Neural crest cell (in vitro differentiated cells): Measurements from ENCODE around the gene NCR2. TPM values are rescaled to one million over a fixed set of nuclear protein-coding genes. Genes with fewer than 3 reads are reported as not detected.

ENCODE experiments used
- DNase-seq: peaks from one replicate; pipeline ENCODE4 v3.0.0; 2021; ENCODE audit warnings: low read depth, mixed read lengths, low spot score
- H3K27ac Mint-ChIP-seq: one replicate; pipeline ENCODE4 v1.8.0; 2021; ENCODE audit warnings: mild to moderate bottlenecking, mixed read lengths; ENCODE audit not compliant: unreplicated experiment
- H3K27me3 Mint-ChIP-seq: 2 replicates; pipeline ENCODE4 v1.8.0; 2021; ENCODE audit warnings: low read depth, mild to moderate bottlenecking, mixed read lengths
- H3K36me3 Mint-ChIP-seq: 2 replicates; pipeline ENCODE4 v1.8.0; 2021; ENCODE audit warnings: low read depth, mild to moderate bottlenecking, mixed read lengths
- H3K4me1 Mint-ChIP-seq: 2 replicates; pipeline ENCODE4 v1.8.0; 2021; ENCODE audit warnings: mixed read lengths
- H3K4me3 Mint-ChIP-seq: one replicate; pipeline ENCODE4 v1.8.0; 2021; ENCODE audit warnings: mild to moderate bottlenecking, mixed read lengths
- H3K9me3 Mint-ChIP-seq: 2 replicates; pipeline ENCODE4 v1.8.0; 2021; ENCODE audit warnings: mixed read lengths
- total RNA-seq: library from RNA; stranded (reverse); gene quantifications from 2 replicates; pipeline ENCODE4 v1.2.1, GENCODE V29; 2021
- TF ChIP-seq, protein P1 (sequence below): fragments of 200-600 bp; sonication (generic); conservative IDR thresholded peaks from 2 replicates; pipeline ENCODE4 v1.5.0; 2021; ENCODE audit warnings: antibody characterized with exemption, mild to moderate bottlenecking

NCR2 gene
- total RNA-seq, 1 donor from 2014 or later = not detected

DNA sequence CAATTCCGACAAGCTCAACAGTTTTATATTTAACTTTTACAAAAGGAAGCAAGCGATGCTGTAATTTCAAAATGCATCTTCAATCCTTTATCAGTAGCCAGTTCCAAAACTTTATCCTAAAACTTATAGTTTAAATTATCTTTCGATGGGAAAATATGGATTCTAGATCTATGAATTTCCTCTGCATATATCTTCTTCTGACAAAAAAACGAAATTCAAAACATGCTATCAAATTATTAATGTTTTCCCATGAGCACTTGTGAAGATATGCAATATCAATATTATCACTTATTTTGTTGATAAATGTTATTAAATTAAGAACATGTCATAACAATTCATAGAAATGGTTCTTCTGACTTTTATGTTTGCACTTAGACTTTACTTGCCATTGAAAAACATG is 2.3 kb downstream of the NCR2 start:
- H3K27ac Mint-ChIP-seq = no peak overlapping the region
- no peak overlapping the region for H3K4me3 Mint-ChIP-seq
- no peaks in the 10 kb centered on the region for H3K9me3 Mint-ChIP-seq
- no peaks in the 10 kb centered on the region for H3K4me1 Mint-ChIP-seq
- peaks cover 5% of the 10 kb centered on the region for H3K27me3 Mint-ChIP-seq
- no peaks in the 10 kb centered on the region for H3K36me3 Mint-ChIP-seq
- DNase-seq = no peak
- TF ChIP-seq, protein P1, sequence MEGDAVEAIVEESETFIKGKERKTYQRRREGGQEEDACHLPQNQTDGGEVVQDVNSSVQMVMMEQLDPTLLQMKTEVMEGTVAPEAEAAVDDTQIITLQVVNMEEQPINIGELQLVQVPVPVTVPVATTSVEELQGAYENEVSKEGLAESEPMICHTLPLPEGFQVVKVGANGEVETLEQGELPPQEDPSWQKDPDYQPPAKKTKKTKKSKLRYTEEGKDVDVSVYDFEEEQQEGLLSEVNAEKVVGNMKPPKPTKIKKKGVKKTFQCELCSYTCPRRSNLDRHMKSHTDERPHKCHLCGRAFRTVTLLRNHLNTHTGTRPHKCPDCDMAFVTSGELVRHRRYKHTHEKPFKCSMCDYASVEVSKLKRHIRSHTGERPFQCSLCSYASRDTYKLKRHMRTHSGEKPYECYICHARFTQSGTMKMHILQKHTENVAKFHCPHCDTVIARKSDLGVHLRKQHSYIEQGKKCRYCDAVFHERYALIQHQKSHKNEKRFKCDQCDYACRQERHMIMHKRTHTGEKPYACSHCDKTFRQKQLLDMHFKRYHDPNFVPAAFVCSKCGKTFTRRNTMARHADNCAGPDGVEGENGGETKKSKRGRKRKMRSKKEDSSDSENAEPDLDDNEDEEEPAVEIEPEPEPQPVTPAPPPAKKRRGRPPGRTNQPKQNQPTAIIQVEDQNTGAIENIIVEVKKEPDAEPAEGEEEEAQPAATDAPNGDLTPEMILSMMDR = no peak

DNA sequence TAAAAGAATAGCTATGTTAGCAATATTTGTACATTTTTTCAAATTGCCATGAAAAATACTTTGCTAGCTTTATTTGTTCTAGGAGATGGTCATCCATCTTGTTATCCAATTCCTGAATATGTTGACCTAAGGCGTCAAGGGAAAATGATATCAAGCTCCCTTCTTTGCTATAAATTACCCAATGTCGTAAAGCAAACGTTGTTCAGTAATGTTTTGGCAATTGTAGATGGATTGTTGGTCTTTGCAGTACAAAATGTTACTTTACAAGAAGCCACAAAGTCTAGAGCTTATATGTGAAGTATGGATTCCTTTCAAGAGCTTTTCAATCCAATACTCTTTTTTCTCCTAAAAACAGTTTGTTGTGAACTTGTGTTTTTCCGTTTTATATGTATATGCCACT is 3.3 kb downstream of the NCR2 start:
- Mint-ChIP-seq H3K27ac (no peak overlapping the region), H3K4me3 (no peak overlapping the region), H3K27me3 (peaks cover 5% of the 10 kb centered on the region), H3K36me3 (no peaks in the 10 kb centered on the region), H3K4me1 (no peaks in the 10 kb centered on the region), H3K9me3 (no peaks in the 10 kb centered on the region)
- TF ChIP-seq, protein P1 = no peak
- no peak for DNase-seq

DNA sequence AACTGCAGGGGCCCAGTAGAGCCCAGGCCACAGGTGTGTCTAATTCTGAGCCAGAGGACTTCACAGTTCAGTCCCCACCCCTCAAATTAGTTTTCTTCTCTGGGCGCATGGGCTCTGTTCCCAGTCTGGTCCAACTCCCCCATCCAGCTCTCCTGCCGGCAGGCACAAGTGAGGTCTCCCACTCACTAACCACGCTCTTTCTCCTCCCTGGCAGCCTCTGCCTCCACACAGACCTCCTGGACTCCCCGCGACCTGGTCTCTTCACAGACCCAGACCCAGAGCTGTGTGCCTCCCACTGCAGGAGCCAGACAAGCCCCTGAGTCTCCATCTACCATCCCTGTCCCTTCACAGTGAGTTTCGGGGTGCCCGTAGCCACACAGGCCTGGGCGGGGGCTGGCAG is 6.2 kb downstream of the NCR2 start:
- no peaks in the 10 kb centered on the region for H3K36me3 Mint-ChIP-seq
- peaks cover 25% of the 10 kb centered on the region for H3K27me3 Mint-ChIP-seq
- no peaks in the 10 kb centered on the region for H3K9me3 Mint-ChIP-seq
- TF ChIP-seq, protein P1 = no peak
- peaks cover 5% of the 10 kb centered on the region for H3K4me1 Mint-ChIP-seq
- no peak for DNase-seq
- peak overlapping the region; percentile 50 for H3K27ac Mint-ChIP-seq
- H3K4me3 Mint-ChIP-seq = no peak overlapping the region

DNA sequence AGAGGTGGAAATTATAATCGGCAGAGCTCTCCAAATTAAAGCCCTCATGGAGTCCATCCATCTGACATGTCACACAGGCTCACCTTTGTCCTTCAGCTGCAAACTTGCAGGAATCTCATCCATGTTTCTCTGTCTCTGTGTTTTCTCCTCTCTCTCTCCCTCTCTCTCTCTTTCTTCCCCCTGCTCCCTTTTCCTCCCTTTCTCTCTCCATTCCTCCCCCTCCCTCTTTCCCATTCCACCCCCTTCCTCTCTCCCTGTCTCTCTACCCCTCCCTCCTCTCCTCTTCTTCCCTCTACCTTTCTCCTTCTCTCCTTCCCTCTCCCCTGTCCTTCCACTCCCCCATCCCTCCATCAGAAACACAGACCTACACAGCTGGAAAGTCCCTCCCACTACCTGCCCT is 6.8 kb downstream of the NCR2 start:
- Mint-ChIP-seq H3K4me1 (peaks cover 5% of the 10 kb centered on the region), H3K4me3 (no peak overlapping the region), H3K27me3 (peaks cover 27% of the 10 kb centered on the region), H3K9me3 (no peaks in the 10 kb centered on the region), H3K36me3 (no peaks in the 10 kb centered on the region), H3K27ac (no peak overlapping the region)
- TF ChIP-seq, protein P1 = no peak
- DNase-seq = no peak

DNA sequence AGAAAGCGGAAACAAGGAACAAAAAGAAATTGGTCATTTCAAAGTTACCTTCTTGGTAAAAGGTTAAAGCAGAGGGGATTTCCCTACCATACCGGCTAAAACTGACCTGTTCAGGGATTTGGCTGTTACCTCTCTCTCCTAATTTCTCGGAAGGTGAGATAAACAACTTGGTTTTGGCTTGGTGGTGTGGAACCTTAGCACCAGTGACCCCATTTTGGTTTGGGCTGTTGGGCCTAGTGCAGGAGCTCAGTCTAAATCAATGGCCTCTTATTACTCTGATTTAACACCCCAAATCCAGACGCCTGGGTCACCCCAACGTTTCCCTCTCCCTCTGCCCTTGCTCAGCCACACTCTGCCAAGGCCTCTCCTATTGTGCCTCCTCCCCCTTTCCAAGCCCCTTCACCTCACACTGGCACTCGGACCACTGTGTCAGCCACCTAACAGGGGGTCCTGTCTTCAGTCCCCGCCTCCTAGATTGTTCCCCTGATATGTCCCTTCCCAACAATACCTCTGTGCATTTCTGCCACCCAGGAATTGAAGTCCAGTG is 8.3 kb downstream of the NCR2 start:
- Mint-ChIP-seq H3K9me3 (peaks cover 10% of the 10 kb centered on the region), H3K4me3 (no peak overlapping the region), H3K27ac (no peak overlapping the region), H3K27me3 (peaks cover 34% of the 10 kb centered on the region), H3K4me1 (peaks cover 5% of the 10 kb centered on the region), H3K36me3 (peaks cover 3% of the 10 kb centered on the region)
- DNase-seq = no peak
- TF ChIP-seq, protein P1 = no peak
